GM12878 (cell line): ENCODE measurements around the gene COG1. TPM values are rescaled to one million over a fixed set of nuclear protein-coding genes. Genes with fewer than 3 reads are reported as not detected.
A peak's percentile ranks its signal among the peaks of the same experiment; 100 is the strongest.

Source experiments
- ATAC-seq: fragments of 200-7000 bp; cut with Tn5 transposase; 3 replicates; pipeline ENCODE4 v1.9.1; 2020; ENCODE audit warnings: mild to moderate bottlenecking, moderate library complexity
- BruUV-seq: library from RNA; stranded (reverse); fragments of 400-500 nt; replicated peaks from 2 replicates; lab custom pipeline; 2021; lab: Mats Ljungman, UMichigan
- CTCF ChIA-PET: fragments of 300-600 bp; sonication (Branson Sonifier 250); formaldehyde crosslinking; extraction: SDS; loops from one replicate; lab custom pipeline; 2021; ENCODE audit warnings: inconsistent platforms; lab: Yijun Ruan, JAX
- POLR2A ChIA-PET: fragments of 350-600 bp; formaldehyde crosslinking; extraction: SDS; loops from one replicate; lab custom pipeline; 2021; ENCODE audit warnings: inconsistent platforms; lab: Charles Lee
- RAD21 ChIA-PET: fragments of 300-600 bp; sonication (Branson Sonifier 250); formaldehyde crosslinking; loops from one replicate; lab custom pipeline; 2023; ENCODE audit warnings: antibody characterized with exemption; ENCODE audit not compliant: unreplicated experiment; lab: Charles Lee
- SMC1A ChIA-PET: fragments of 300-600 bp; sonication (Branson Sonifier 250); formaldehyde crosslinking; loops from one replicate; lab custom pipeline; 2023; ENCODE audit not compliant: unreplicated experiment, uncharacterized antibody; lab: Charles Lee
- DNase-seq: peaks from one replicate; pipeline ENCODE4 v3.0.0-alpha.2; 2011; ENCODE audit warnings: low read depth, low spot score
- FAIRE-seq: peaks from 3 replicates; lab custom pipeline; 2011; peaks lifted over from hg19 to GRCh38; lab: Jason Lieb, UNC
- H2AFZ ChIP-seq: 2 replicates; pipeline ENCODE4 v1.6.0; 2011; ENCODE audit warnings: low read depth, low read length, control low read depth; ENCODE audit not compliant: control insufficient read depth
- H3K27ac ChIP-seq: 2 replicates; pipeline ENCODE4 v1.5.1; 2011; ENCODE audit warnings: control low read depth; ENCODE audit not compliant: control insufficient read depth, insufficient read depth
- H3K27me3 ChIP-seq, 2 experiments: replicated peaks in 1 of 2; 2 replicates each; pipeline versions ENCODE4 v1.6.0 to v1.6.1; 2011; ENCODE audit warnings: low read length in 1 of 2; ENCODE audit not compliant: control insufficient read depth in 2 of 2, insufficient read depth in 2 of 2
- H3K36me3 ChIP-seq, 2 experiments: 2 replicates each; pipeline ENCODE4 v1.5.1; 2011; ENCODE audit warnings: low read length in 1 of 2; ENCODE audit not compliant: control insufficient read depth in 2 of 2, insufficient read depth in 2 of 2
- H3K4me1 ChIP-seq: 2 replicates; pipeline ENCODE4 v1.6.1; 2011; ENCODE audit warnings: mild to moderate bottlenecking, low read length, moderate library complexity, mixed read lengths; ENCODE audit not compliant: control insufficient read depth, insufficient read depth
- H3K4me2 ChIP-seq: 2 replicates; pipeline ENCODE4 v1.6.0; 2011; ENCODE audit warnings: control low read depth; ENCODE audit not compliant: control insufficient read depth, insufficient read depth
- H3K4me3 ChIP-seq: fragments of 200-600 bp; sonication (generic); 2 replicates; pipeline ENCODE4 v1.5.1; 2016
- H3K79me2 ChIP-seq: 2 replicates; pipeline ENCODE4 v1.6.0; 2011; ENCODE audit warnings: low read length; ENCODE audit not compliant: control insufficient read depth, insufficient read depth
- H3K9ac ChIP-seq: 2 replicates; pipeline ENCODE4 v1.8.0; 2011; ENCODE audit warnings: low read length, control low read depth, mixed read lengths; ENCODE audit not compliant: control insufficient read depth, insufficient read depth
- H3K9me3 ChIP-seq: replicated peaks from 3 replicates; pipeline ENCODE4 v1.5.1; 2011; ENCODE audit warnings: mild to moderate bottlenecking, low read length; ENCODE audit not compliant: control insufficient read depth, insufficient read depth
- H4K20me1 ChIP-seq: 2 replicates; pipeline ENCODE4 v1.6.0; 2011; ENCODE audit not compliant: control insufficient read depth, insufficient read depth
- BCL3 ChIP-seq: IDR thresholded peaks from 2 replicates; pipeline ENCODE4 v1.6.1; 2011; ENCODE audit warnings: borderline replicate concordance, low read depth, mild to moderate bottlenecking, moderate library complexity, low read length; ENCODE audit not compliant: insufficient read depth, poor library complexity, severe bottlenecking
- ZBTB4 ChIP-seq: fragments of 450-650 bp; formaldehyde crosslinking; IDR thresholded peaks from 2 replicates; pipeline ENCODE4 v1.4.0; 2022; ENCODE audit warnings: mild to moderate bottlenecking, moderate library complexity
- WGBS: methylation state at CpG from one replicate; pipeline ENCODE4 v1.1.6; 2016; ENCODE audit warnings: low lambda C conversion rate; ENCODE audit not compliant: insufficient replicate concordance, insufficient coverage; ENCODE audit errors: missing lambda C conversion rate; 5-methylcytosine and 5-hydroxymethylcytosine counted together
- in situ Hi-C: fragments of 300-500 bp; cut with MboI; formaldehyde crosslinking; loops from 9 replicates; pipeline ENCODE4 v1.14.3; 2018; ENCODE audit warnings: mixed read lengths
- intact Hi-C: fragments of 100-400 bp; cut with micrococcal nuclease; formaldehyde crosslinking; loops from one replicate; pipeline ENCODE4 v1.14.2; 2022; ENCODE audit not compliant: unreplicated experiment
- polyA plus RNA-seq, 11 experiments: library from polyadenylated mRNA; depleted of rRNA in 4 of 11; unstranded in 6 of 11; stranded (reverse) in 5 of 11; fragments of >200 nt; fragmentation: Nextera tagmentation in 4 of 11; fragmentation: Illumina TruSeq in 1 of 11; extraction: Ambion mirVana in 4 of 11; extraction: Trizol in 1 of 11; gene quantifications; 1 replicate in 1 of 11; 2 replicates in 10 of 11; pipeline versions ENCODE4 v1.2.1 to v1.2.3, GENCODE V29; 2011 to 2016; ENCODE audit warnings: inconsistent platforms in 2 of 11, missing spikeins in 2 of 11, low read depth in 1 of 11
- total RNA-seq, 4 experiments: library from RNA; depleted of rRNA in 3 of 4; stranded (reverse); fragments of >200 nt in 3 of 4; fragmentation: Illumina TruSeq in 1 of 4; extraction: Trizol in 1 of 4; gene quantifications; 2 replicates each; pipeline versions ENCODE4 v1.2.1 to v1.2.3, GENCODE V29; 2013 to 2021

COG1 gene
- total and polyA plus RNA-seq, 10 of the 15 experiments (the other 5 are each of a cell fraction or from before 2014, with no cell fraction given), result 10.5 to 24.1 (median 18.1) TPM

GRCh38 chr17:73194514-73195222, 1.8 kb downstream of the COG1 start:
- H4K20me1 ChIP-seq, result no peaks in the 10 kb centered on the region; the same call in 1 of the 2 replicates
- WGBS, result 73% methylated on average over 22 of the region's 22 CpGs
- no peaks in the 10 kb centered on the region for H3K4me1 ChIP-seq
- intact Hi-C loops (loop anchor here (5.0 kb wide), 2 partner anchors 58 to 118 kb away; partner anchors contain the start of gene CDC42EP4), in situ Hi-C loops (no loop called here)
- FAIRE-seq (no peak), DNase-seq (no peak), ATAC-seq (no peak)
- POLR2A ChIA-PET, result interaction anchor here (0.6 to 1.1 kb wide), 5 partner anchors 32 to 467 kb away, joined by 3 to 5 read pairs (median 3); a partner anchor contains a TSS
- no peak overlapping the region for H3K9ac ChIP-seq
- no peak overlapping the region for H3K4me3 ChIP-seq
- H3K4me2 ChIP-seq, result peak overlapping the region; percentile 17
- BruUV-seq, result TSS peak; percentile 52
- CTCF ChIA-PET, result interaction anchor here (0.6 to 14.4 kb wide), 10 partner anchors 20 to 468 kb away, joined by 3 to 219 read pairs (median 8); a partner anchor contains a TSS
- H3K9me3 ChIP-seq, result no peaks in the 10 kb centered on the region
- RAD21 ChIA-PET, result interaction anchor here (0.8 to 1.7 kb wide), 5 partner anchors 8 to 467 kb away, joined by 3 to 10 read pairs (median 4); a partner anchor contains a TSS
- H3K79me2 ChIP-seq, result peaks cover 16% of the 10 kb centered on the region
- SMC1A ChIA-PET, result interaction anchor here (0.8 to 3.7 kb wide), 9 partner anchors 9 to 61 kb away, joined by 3 to 61 read pairs (median 3); a partner anchor contains a TSS
- H2AFZ ChIP-seq, result no peak overlapping the region
- H3K36me3 ChIP-seq, result peaks cover 3 to 4% of the 10 kb centered on the region in 2 experiments; a peak in 3 of 4 replicates
- no peaks in the 10 kb centered on the region for H3K27me3 ChIP-seq
- TF ChIP-seq ZBTB4, result no peak
- peak; percentile 42 for TF ChIP-seq BCL3
- TF ChIP-seq, all 136 proteins: peak for 1
- no peak overlapping the region for H3K27ac ChIP-seq
